ENCODE results near the gene FIP1L1. TPM values are rescaled to one million over a fixed set of nuclear protein-coding genes. Genes with fewer than 3 reads are reported as not detected.

FIP1L1 gene
- total RNA-seq, 3 donors from 2014 or later (not counting 1 experiment from before 2014, with no cell fraction given): 76.2 to 94.0 (median 85.6) TPM

GRCh38 chr4:53477636-53478035 lies 100.2 kb downstream of the FIP1L1 start:
- H3K36me3 ChIP-seq (ENCODE audit: control insufficient read depth, insufficient read depth, low read length): no peaks in the 10 kb centered on the region
- no peak for TF ChIP-seq CTCF (IDR thresholded peaks at IDR 0.05)
- Mint-ChIP-seq H3K4me1 (no peaks in the 10 kb centered on the region), H3K27ac (no peak overlapping the region), H3K36me3 (peaks cover 8% of the 10 kb centered on the region), H3K4me3 (no peak overlapping the region), H3K9me3 (peaks cover 6 to 7% of the 10 kb centered on the region in 2 donors), H3K27me3 (ENCODE audit: low read depth in 2 of 2) (no peaks in the 10 kb centered on the region)
- intact Hi-C loops (cut with micrococcal nuclease): no loop called here
- DNase-seq (no peak), ATAC-seq (no peak)
- no peak overlapping the region for H3K27ac ChIP-seq (ENCODE audit: low read length)
- no peaks in the 10 kb centered on the region for H3K9me3 ChIP-seq (ENCODE audit: control insufficient read depth, insufficient read depth, low read length)
- no peaks in the 10 kb centered on the region for H3K27me3 ChIP-seq (ENCODE audit: control insufficient read depth, insufficient read depth, low read length)
- H3K4me3 ChIP-seq (ENCODE audit: low read length): no peak overlapping the region
- no peaks in the 10 kb centered on the region for H3K4me1 ChIP-seq (ENCODE audit: control insufficient read depth, insufficient read depth, low read length)
- WGBS (ENCODE audit: insufficient coverage): 57% methylated on average over 1 of the region's 1 CpG

- H3K27ac ChIP-seq (ENCODE audit: low read length): no peak overlapping the region
- ATAC-seq: no peak
Measured at GRCh38 chr4:53478671-53479456, 101.4 kb downstream of the FIP1L1 start.

GRCh38 chr4:53479736-53480525 lies 102.5 kb downstream of the FIP1L1 start:
- Histone ChIP-seq H3K27me3 (ENCODE audit: control insufficient read depth, insufficient read depth, low read length) (no peaks in the 10 kb centered on the region), H3K36me3 (ENCODE audit: control insufficient read depth, insufficient read depth, low read length) (no peaks in the 10 kb centered on the region), H3K9me3 (ENCODE audit: control insufficient read depth, insufficient read depth, low read length) (no peaks in the 10 kb centered on the region), H3K4me1 (ENCODE audit: control insufficient read depth, insufficient read depth, low read length) (no peaks in the 10 kb centered on the region), H3K4me3 (ENCODE audit: low read length) (no peak overlapping the region), H3K27ac (ENCODE audit: low read length) (no peak overlapping the region)
- intact Hi-C loops (cut with micrococcal nuclease): no loop called here
- Mint-ChIP-seq H3K27ac (no peak overlapping the region), H3K9me3 (peaks cover 0 to 2% of the 10 kb centered on the region in 2 donors), H3K4me3 (no peak overlapping the region), H3K27me3 (ENCODE audit: low read depth in 2 of 2) (peaks cover 3 to 17% of the 10 kb centered on the region in 2 donors), H3K4me1 (no peaks in the 10 kb centered on the region), H3K36me3 (no peaks in the 10 kb centered on the region)
- no peak for DNase-seq
- TF ChIP-seq CTCF (IDR thresholded peaks at IDR 0.05): no peak
- 81% methylated on average over 1 of the region's 5 CpGs for WGBS (ENCODE audit: insufficient coverage)
- ATAC-seq: no peak

More at GRCh38 chr4:53478671-53479456, 101.4 kb downstream of the FIP1L1 start:
- H3K36me3 Mint-ChIP-seq: no peaks in the 10 kb centered on the region
- peaks cover 0 to 9% of the 10 kb centered on the region in 2 donors for H3K27me3 Mint-ChIP-seq (ENCODE audit: low read depth in 2 of 2)
- Histone ChIP-seq H3K36me3 (ENCODE audit: control insufficient read depth, insufficient read depth, low read length) (no peaks in the 10 kb centered on the region), H3K4me1 (ENCODE audit: control insufficient read depth, insufficient read depth, low read length) (no peaks in the 10 kb centered on the region), H3K9me3 (ENCODE audit: control insufficient read depth, insufficient read depth, low read length) (no peaks in the 10 kb centered on the region), H3K27me3 (ENCODE audit: control insufficient read depth, insufficient read depth, low read length) (no peaks in the 10 kb centered on the region), H3K4me3 (ENCODE audit: low read length) (no peak overlapping the region)
- no peak for TF ChIP-seq CTCF (IDR thresholded peaks at IDR 0.05)
- H3K4me3 Mint-ChIP-seq: no peak overlapping the region
- DNase-seq: no peak
- no peaks in the 10 kb centered on the region for H3K4me1 Mint-ChIP-seq
- no peaks in the 10 kb centered on the region for H3K9me3 Mint-ChIP-seq
- H3K27ac Mint-ChIP-seq: no peak overlapping the region
- 95% methylated on average over 3 of the region's 4 CpGs for WGBS (ENCODE audit: insufficient coverage)
- intact Hi-C loops (cut with micrococcal nuclease): no loop called here
